ENCODE data around the gene ALLC.

GRCh38 chr2:3718679-3719078 lies 60.7 kb downstream of the ALLC start:
- TF ChIP-seq, protein P1, sequence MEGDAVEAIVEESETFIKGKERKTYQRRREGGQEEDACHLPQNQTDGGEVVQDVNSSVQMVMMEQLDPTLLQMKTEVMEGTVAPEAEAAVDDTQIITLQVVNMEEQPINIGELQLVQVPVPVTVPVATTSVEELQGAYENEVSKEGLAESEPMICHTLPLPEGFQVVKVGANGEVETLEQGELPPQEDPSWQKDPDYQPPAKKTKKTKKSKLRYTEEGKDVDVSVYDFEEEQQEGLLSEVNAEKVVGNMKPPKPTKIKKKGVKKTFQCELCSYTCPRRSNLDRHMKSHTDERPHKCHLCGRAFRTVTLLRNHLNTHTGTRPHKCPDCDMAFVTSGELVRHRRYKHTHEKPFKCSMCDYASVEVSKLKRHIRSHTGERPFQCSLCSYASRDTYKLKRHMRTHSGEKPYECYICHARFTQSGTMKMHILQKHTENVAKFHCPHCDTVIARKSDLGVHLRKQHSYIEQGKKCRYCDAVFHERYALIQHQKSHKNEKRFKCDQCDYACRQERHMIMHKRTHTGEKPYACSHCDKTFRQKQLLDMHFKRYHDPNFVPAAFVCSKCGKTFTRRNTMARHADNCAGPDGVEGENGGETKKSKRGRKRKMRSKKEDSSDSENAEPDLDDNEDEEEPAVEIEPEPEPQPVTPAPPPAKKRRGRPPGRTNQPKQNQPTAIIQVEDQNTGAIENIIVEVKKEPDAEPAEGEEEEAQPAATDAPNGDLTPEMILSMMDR (conservative IDR thresholded peaks at IDR 0.05; ENCODE audit: low read length): no peak
- no peak for TF ChIP-seq EZH2phosphoT487 (IDR thresholded peaks at IDR 0.05; ENCODE audit: borderline replicate concordance)

Measured in Loucy (cell line).